Measurements from ENCODE around the gene DOCK8. TPM values are rescaled to one million over a fixed set of nuclear protein-coding genes. Genes with fewer than 3 reads are reported as not detected.

The DOCK8 gene
- total and polyA plus RNA-seq, 2 of the 13 experiments (the other 11 are each of a cell fraction or from before 2014, with no cell fraction given): 0.28 to 0.38 TPM

DNA sequence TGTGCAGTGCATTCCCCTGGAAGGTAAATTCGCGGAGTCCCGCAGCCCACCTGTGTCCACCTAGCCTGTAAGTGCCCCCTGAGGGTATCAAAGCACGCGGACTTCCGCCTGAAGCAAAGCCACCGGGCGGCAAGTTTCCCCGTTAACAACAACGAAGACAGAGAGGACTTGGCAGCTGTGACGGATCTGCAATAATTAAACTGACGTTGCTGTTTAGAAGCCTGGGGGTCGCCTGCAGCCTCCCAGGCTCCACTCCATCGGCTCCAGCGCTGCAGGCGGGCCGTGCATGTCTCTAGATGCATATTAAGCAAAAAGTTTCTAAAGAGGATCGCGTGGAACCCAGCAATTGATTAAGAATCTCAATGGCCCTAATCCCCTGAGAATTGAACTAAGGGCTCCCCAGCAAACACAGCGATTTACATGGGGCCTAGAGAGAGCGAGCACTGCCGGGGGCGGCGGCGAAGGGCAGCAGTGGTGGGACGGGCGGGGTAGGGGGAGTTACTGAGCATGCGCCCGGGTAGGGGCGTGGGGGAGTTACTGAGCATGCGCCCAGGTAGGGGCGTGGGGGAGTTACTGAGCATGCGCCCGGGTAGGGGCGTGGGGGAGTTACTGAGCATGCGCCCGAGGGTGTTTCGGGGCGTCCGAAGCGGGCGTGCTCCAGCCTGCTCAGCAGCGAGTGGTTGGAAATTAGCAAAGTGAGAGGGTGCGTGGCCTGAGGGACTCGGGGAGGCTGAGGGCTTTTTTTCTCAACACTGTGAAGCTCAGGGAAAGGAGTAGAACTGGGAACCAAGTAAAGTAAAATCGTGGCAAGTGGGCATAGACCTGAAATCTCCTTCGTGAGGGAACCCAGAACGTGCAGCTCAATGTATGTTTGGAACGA lies 255.2 kb downstream of the DOCK8 start (continued):
- TF ChIP-seq ZNF788 (CRISPR knock-in tag; IDR thresholded peaks at IDR 0.05; ENCODE audit: borderline replicate concordance) (0 out of 2 replicates have a peak, but pooled peaks have one; percentile 50), MATR3 (CRISPR knock-in tag; IDR thresholded peaks at IDR 0.05) (no peak), FOXK1 (CRISPR knock-in tag; IDR thresholded peaks at IDR 0.05; ENCODE audit: borderline replicate concordance, low read depth) (0 out of 2 replicates have a peak, but pooled peaks have one; percentile 28), CBX5 (CRISPR knock-in tag; IDR thresholded peaks at IDR 0.05; ENCODE audit: borderline replicate concordance) (0 out of 2 replicates have a peak, but pooled peaks have one; percentile 60), SRSF4 (IDR thresholded peaks at IDR 0.05; ENCODE audit: low read depth, low read length, poor library complexity, severe bottlenecking) (no peak), ZNF432 (CRISPR knock-in tag; IDR thresholded peaks at IDR 0.05; ENCODE audit: borderline replicate concordance) (no peak), ZNF749 (CRISPR knock-in tag; IDR thresholded peaks at IDR 0.05; ENCODE audit: borderline replicate concordance) (peak; percentile 52; the same call in 1 of the 2 replicates), ZNF282 (IDR thresholded peaks at IDR 0.05; ENCODE audit: partially characterized antibody) (no peak), ZSCAN29 (CRISPR knock-in tag; conservative IDR thresholded peaks at IDR 0.05) (no peak), CHD4 (IDR thresholded peaks at IDR 0.05; ENCODE audit: borderline replicate concordance, low read length) (no peak), PHF20 (CRISPR knock-in tag; IDR thresholded peaks at IDR 0.05) (peak; percentile 38), ZNF251 (CRISPR knock-in tag; IDR thresholded peaks at IDR 0.05) (no peak), ZNF225 (CRISPR knock-in tag; IDR thresholded peaks at IDR 0.05) (peak; percentile 48; the same call in 1 of the 2 replicates), ZFP41 (CRISPR knock-in tag; IDR thresholded peaks at IDR 0.05; ENCODE audit: borderline replicate concordance) (no peak), ZNF33B (CRISPR knock-in tag; IDR thresholded peaks at IDR 0.05) (no peak), ZNF343 (CRISPR knock-in tag; IDR thresholded peaks at IDR 0.05) (peak; percentile 60; the same call in 1 of the 2 replicates), GABPB1 (CRISPR knock-in tag; IDR thresholded peaks at IDR 0.05) (peak; percentile 56), REPIN1 (CRISPR knock-in tag; IDR thresholded peaks at IDR 0.05; ENCODE audit: borderline replicate concordance, low read depth) (peak; percentile 68; the same call in 1 of the 2 replicates), KAT8 (CRISPR knock-in tag; IDR thresholded peaks at IDR 0.05) (peak; percentile 78), SIX1 (CRISPR knock-in tag; IDR thresholded peaks at IDR 0.05; ENCODE audit: borderline replicate concordance) (no peak), ZNF747 (CRISPR knock-in tag; IDR thresholded peaks at IDR 0.05; ENCODE audit: borderline replicate concordance) (peak; percentile 85; the same call in 1 of the 2 replicates), ZSCAN22 (CRISPR knock-in tag; IDR thresholded peaks at IDR 0.05) (no peak), POLR2G (IDR thresholded peaks at IDR 0.05; ENCODE audit: low read depth, low read length) (peak; percentile 92), RELA (CRISPR knock-in tag; IDR thresholded peaks at IDR 0.05) (no peak), ZNF713 (CRISPR knock-in tag; IDR thresholded peaks at IDR 0.05) (no peak), ZNF431 (CRISPR knock-in tag; IDR thresholded peaks at IDR 0.05; ENCODE audit: borderline replicate concordance, low read depth) (no peak), ZNF382 (CRISPR knock-in tag; IDR thresholded peaks at IDR 0.05; ENCODE audit: borderline replicate concordance) (no peak)
- TF ChIP-seq, protein P1, sequence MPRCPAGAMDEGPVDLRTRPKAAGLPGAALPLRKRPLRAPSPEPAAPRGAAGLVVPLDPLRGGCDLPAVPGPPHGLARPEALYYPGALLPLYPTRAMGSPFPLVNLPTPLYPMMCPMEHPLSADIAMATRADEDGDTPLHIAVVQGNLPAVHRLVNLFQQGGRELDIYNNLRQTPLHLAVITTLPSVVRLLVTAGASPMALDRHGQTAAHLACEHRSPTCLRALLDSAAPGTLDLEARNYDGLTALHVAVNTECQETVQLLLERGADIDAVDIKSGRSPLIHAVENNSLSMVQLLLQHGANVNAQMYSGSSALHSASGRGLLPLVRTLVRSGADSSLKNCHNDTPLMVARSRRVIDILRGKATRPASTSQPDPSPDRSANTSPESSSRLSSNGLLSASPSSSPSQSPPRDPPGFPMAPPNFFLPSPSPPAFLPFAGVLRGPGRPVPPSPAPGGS (CRISPR knock-in tag; IDR thresholded peaks at IDR 0.05): peak; percentile 37; the same call in 1 of the 2 replicates
- TF ChIP-seq, protein P2, sequence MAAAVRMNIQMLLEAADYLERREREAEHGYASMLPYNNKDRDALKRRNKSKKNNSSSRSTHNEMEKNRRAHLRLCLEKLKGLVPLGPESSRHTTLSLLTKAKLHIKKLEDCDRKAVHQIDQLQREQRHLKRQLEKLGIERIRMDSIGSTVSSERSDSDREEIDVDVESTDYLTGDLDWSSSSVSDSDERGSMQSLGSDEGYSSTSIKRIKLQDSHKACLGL (CRISPR knock-in tag; IDR thresholded peaks at IDR 0.05): peak; percentile 43
